GM12873 (cell line): ENCODE data around the gene NOX5.

Experiments
- CTCF ChIP-seq: IDR thresholded peaks from 2 replicates; pipeline ENCODE4 v1.5.1; 2012; ENCODE audit warnings: low read depth, mild to moderate bottlenecking, moderate library complexity, low read length, control low read depth; ENCODE audit not compliant: insufficient read depth; ENCODE audit errors: missing control alignments

Gene NOX5

GRCh38 chr15:69075440-69075839 is 60.9 kb downstream of the NOX5 start:
- no peak for TF ChIP-seq CTCF

GRCh38 chr15:69076756-69077155 is 62.3 kb downstream of the NOX5 start:
- TF ChIP-seq CTCF: no peak

- TF ChIP-seq CTCF: no peak
Observed at GRCh38 chr15:69078638-69079037, 64.1 kb downstream of the NOX5 start.

- TF ChIP-seq CTCF: no peak
Observed at GRCh38 chr15:69080295-69081248, 66.1 kb downstream of the NOX5 start.

- TF ChIP-seq CTCF: no peak
Observed at GRCh38 chr15:69081310-69082004, 67.0 kb downstream of the NOX5 start.

- TF ChIP-seq CTCF: no peak
Observed at GRCh38 chr15:69082021-69082502, 67.6 kb downstream of the NOX5 start.

GRCh38 chr15:69082554-69082953 is 68.1 kb downstream of the NOX5 start:
- no peak for TF ChIP-seq CTCF
